H1 (cell line): Measurements from ENCODE around the gene HOXB6. TPM values are rescaled to one million over a fixed set of nuclear protein-coding genes. Genes with fewer than 3 reads are reported as not detected.

Experiments used
- ATF2 ChIP-seq: IDR thresholded peaks from 2 replicates; pipeline ENCODE4 v1.6.1; 2012; ENCODE audit warnings: low read length, inconsistent platforms
- BACH1 ChIP-seq: IDR thresholded peaks from 2 replicates; pipeline ENCODE4 v1.6.1; 2012; ENCODE audit warnings: low read length, improper control_type of control experiment
- BCL11A ChIP-seq, 2 experiments: IDR thresholded peaks; one replicate each; pipeline ENCODE4 v1.6.1; 2011; ENCODE audit warnings: low read depth in 2 of 2, low read length in 2 of 2, mild to moderate bottlenecking in 2 of 2
- BRCA1 ChIP-seq: IDR thresholded peaks from 2 replicates; pipeline ENCODE4 v1.6.1; 2012; ENCODE audit warnings: low read depth, low read length, improper control_type of control experiment
- EGR1 ChIP-seq: IDR thresholded peaks from 2 replicates; pipeline ENCODE4 v1.6.1; 2011; ENCODE audit warnings: low read depth, low read length, borderline replicate concordance
- EP300 ChIP-seq, 2 experiments: IDR thresholded peaks; 1 replicate in 1 of 2; 2 replicates in 1 of 2; pipeline ENCODE4 v1.6.1; 2011 to 2012; ENCODE audit warnings: low read depth in 2 of 2, low read length in 2 of 2, mild to moderate bottlenecking in 2 of 2, borderline replicate concordance in 1 of 2, inconsistent platforms in 1 of 2, moderate library complexity in 1 of 2
- FOSL1 ChIP-seq: IDR thresholded peaks from 2 replicates; pipeline ENCODE4 v1.6.1; 2011; ENCODE audit warnings: mild to moderate bottlenecking, low read depth, low read length, moderate library complexity; ENCODE audit not compliant: insufficient read depth
- HDAC2 ChIP-seq, 2 experiments: fragments of 300-600 bp in 1 of 2; sonication (generic) in 1 of 2; IDR thresholded peaks; 2 replicates each; pipeline ENCODE4 v1.6.1; 2011 to 2012; ENCODE audit warnings: low read depth in 2 of 2, low read length in 2 of 2, mild to moderate bottlenecking in 2 of 2, moderate library complexity in 2 of 2, borderline replicate concordance in 1 of 2, inconsistent platforms in 1 of 2
- KDM1A ChIP-seq: fragments of 200-600, 300-600 bp; sonication (generic); IDR thresholded peaks from 2 replicates; pipeline ENCODE4 v1.7.1; 2016; ENCODE audit warnings: mild to moderate bottlenecking, low read length, borderline replicate concordance
- POLR2A ChIP-seq, 2 experiments: IDR thresholded peaks; 1 replicate in 1 of 2; 2 replicates in 1 of 2; pipeline ENCODE4 v1.6.1; 2011; ENCODE audit warnings: low read depth in 2 of 2, low read length in 2 of 2, mild to moderate bottlenecking in 2 of 2; ENCODE audit errors: control extremely low read depth in 1 of 2
- RFX5 ChIP-seq: IDR thresholded peaks from 2 replicates; pipeline ENCODE4 v1.6.1; 2011; ENCODE audit warnings: low read depth, low read length, improper control_type of control experiment, borderline replicate concordance
- RNF2 ChIP-seq: fragments of 200-900, 300-1000 bp; sonication (generic); IDR thresholded peaks from 2 replicates; pipeline ENCODE4 v1.7.1; 2016; ENCODE audit warnings: borderline replicate concordance, low read depth, mild to moderate bottlenecking, antibody characterized with exemption, low read length; ENCODE audit not compliant: poor library complexity, severe bottlenecking; ENCODE audit errors: missing control alignments
- SIRT6 ChIP-seq: IDR thresholded peaks from one replicate; pipeline ENCODE4 v1.7.1; 2012; ENCODE audit warnings: low read length, inconsistent platforms
- SP1 ChIP-seq: IDR thresholded peaks from 2 replicates; pipeline ENCODE4 v1.6.1; 2011; ENCODE audit warnings: low read depth, low read length
- SP2 ChIP-seq: IDR thresholded peaks from 2 replicates; pipeline ENCODE4 v1.6.1; 2012; ENCODE audit warnings: mild to moderate bottlenecking, low read length, inconsistent platforms
- TEAD4 ChIP-seq: IDR thresholded peaks from 2 replicates; pipeline ENCODE4 v1.6.1; 2012; ENCODE audit warnings: low read depth, low read length, inconsistent platforms, mixed read lengths
- YY1 ChIP-seq: IDR thresholded peaks from 2 replicates; pipeline ENCODE4 v1.6.1; 2011; ENCODE audit warnings: low read depth, mild to moderate bottlenecking, low read length
- ZNF274 ChIP-seq: IDR thresholded peaks from 2 replicates; pipeline ENCODE4 v1.7.0; 2012; ENCODE audit warnings: low read length, borderline replicate concordance; ENCODE audit errors: extremely low read depth
- polyA plus RNA-seq, 7 experiments: library from polyadenylated mRNA; depleted of rRNA in 3 of 7; stranded (reverse) in 5 of 7; unstranded in 2 of 7; fragments of >200 nt in 5 of 7; fragments of 200-250 nt in 2 of 7; gene quantifications; 1 replicate in 5 of 7; 2 replicates in 1 of 7; 4 replicates in 1 of 7; pipeline versions ENCODE4 v1.2.1 to v1.2.3, GENCODE V29; 2011 to 2013; ENCODE audit warnings: missing spikeins in 2 of 7, mixed read lengths in 2 of 7
- total RNA-seq: library from RNA; stranded (reverse); fragmentation: NEBNext Ultra II Directional; extraction: Animal tissue kit (Norgen Biotek cat#: 25700); gene quantifications from 2 replicates; pipeline ENCODE4 v1.2.1, GENCODE V29; 2021

The HOXB6 gene
- total and polyA plus RNA-seq, 2 of the 8 experiments (the other 6 are each of a cell fraction or from before 2014, with no cell fraction given): not detected

DNA sequence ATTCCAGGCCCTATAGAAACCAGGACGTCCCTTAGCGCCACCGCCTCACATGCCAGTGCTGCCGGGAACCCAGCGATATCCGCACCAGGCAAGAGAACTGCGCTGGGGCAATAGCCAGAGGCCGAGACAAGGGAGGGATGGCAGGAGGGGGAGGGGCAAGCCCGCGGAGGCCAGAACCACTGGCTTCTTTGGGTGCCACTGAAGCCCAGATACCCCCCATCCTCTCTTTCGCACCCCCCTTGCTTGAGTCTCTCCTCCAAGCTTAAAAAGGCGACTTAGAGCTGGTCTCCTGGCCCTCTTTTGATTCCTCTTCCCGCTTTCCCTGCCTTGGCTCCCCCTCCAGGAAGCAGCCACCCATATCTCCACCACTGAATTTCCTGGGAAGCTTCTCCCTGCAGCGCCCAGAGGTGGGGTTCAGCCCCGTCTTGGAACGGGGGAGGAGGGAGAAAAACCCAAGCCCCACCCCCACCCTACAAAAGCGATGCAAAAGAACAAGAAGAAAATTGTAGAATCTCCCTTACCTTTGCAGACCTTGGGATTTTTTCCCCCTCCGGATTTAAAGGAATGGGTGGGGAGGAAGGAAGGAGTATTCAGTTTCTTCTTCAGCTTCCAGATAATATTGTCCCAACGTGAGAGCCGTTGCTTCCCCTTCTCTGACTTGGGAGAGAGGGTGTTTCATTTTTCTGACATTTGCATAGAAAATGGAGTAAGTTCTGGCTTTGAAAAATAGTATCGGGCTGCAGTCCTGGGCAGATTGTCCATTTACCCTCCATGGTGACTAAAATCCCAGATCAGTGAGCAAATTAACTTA is 622 bp downstream of the HOXB6 start (continued):
- TF ChIP-seq EP300 (IDR thresholded peaks at IDR 0.05; ENCODE audit: borderline replicate concordance in 1 of 2, low read depth in 2 of 2, low read length in 2 of 2) (no peak), EGR1 (no peak), BRCA1 (no peak), FOSL1 (no peak), BACH1 (no peak), ATF2 (no peak), POLR2A (IDR thresholded peaks at IDR 0.05; ENCODE audit: control extremely low read depth in 1 of 2, low read depth in 2 of 2, low read length in 2 of 2) (no peak), BCL11A (IDR thresholded peaks at IDR 0.05; ENCODE audit: low read depth in 2 of 2, low read length in 2 of 2) (no peak), ZNF274 (no peak), YY1 (no peak), RNF2 (peak; percentile 76), SIRT6 (no peak), TEAD4 (0 out of 2 replicates have a peak, but pooled peaks have one; percentile 16), RFX5 (no peak), SP1 (no peak), HDAC2 (IDR thresholded peaks at IDR 0.05; ENCODE audit: borderline replicate concordance in 1 of 2, low read depth in 2 of 2, low read length in 2 of 2) (no peak), KDM1A (no peak), SP2 (no peak)
